Measurements from ENCODE around the gene APLF. TPM values are rescaled to one million over a fixed set of nuclear protein-coding genes. Genes with fewer than 3 reads are reported as not detected.

APLF gene
- total RNA-seq, 1 experiment from 2014 or later: 5.5 TPM

DNA sequence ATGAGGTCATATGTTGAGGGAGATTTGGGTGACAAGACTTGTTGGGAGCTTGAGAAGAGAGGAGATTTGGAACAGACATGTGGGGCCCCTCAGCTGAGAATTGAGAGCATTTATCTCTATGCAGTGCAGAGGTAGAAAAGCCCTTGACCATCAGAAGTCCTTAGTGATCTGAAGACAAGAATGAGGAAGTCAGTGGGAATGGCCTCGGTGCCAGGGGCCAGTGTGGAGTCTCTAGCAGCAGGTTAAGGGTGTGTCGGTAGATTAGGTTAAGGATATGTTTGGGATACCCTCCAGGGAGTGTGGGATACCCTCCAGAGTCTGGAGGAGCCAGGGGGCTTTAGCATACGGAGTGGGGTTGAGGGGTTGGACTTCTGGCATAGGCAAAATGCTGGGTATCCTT lies 41.9 kb upstream of the APLF start:
- Histone ChIP-seq H3K27ac (ENCODE audit: low read depth, low read length, poor library complexity, severe bottlenecking) (no peak overlapping the region), H3K4me1 (ENCODE audit: insufficient read depth, low read length, poor library complexity, severe bottlenecking) (no peaks in the 10 kb centered on the region), H3K4me3 (ENCODE audit: low read depth, low read length, poor library complexity, severe bottlenecking) (no peak overlapping the region), H3K36me3 (ENCODE audit: insufficient read depth, low read length, poor library complexity, severe bottlenecking) (no peaks in the 10 kb centered on the region), H3K9me3 (ENCODE audit: low read depth, low read length, poor library complexity, severe bottlenecking) (no peaks in the 10 kb centered on the region), H3K27me3 (replicated peaks; ENCODE audit: insufficient read depth, low read depth, low read length, poor library complexity) (no peaks in the 10 kb centered on the region)
- BruUV-seq (replicated peaks): no TSS peak
- no peak for DNase-seq (ENCODE audit: low spot score)
- intact Hi-C loops (cut with micrococcal nuclease; ENCODE audit: unreplicated experiment): no loop called here
- TF ChIP-seq EZH2 (IDR thresholded peaks at IDR 0.05; ENCODE audit: borderline replicate concordance, low read depth, low read length, poor library complexity, severe bottlenecking) (no peak), CTCF (conservative IDR thresholded peaks at IDR 0.05; ENCODE audit: low read depth, low read length) (no peak)
- POLR2A ChIA-PET (ENCODE audit: low non-redundant PET): no interaction called here
- CTCF ChIA-PET: no interaction called here

GRCh38 chr2:68426446-68426845 lies 40.9 kb upstream of the APLF start:
- no TSS peak for BruUV-seq (replicated peaks)
- ChIA-PET POLR2A (ENCODE audit: low non-redundant PET) (no interaction called here), CTCF (no interaction called here)
- intact Hi-C loops (cut with micrococcal nuclease; ENCODE audit: unreplicated experiment): no loop called here
- Histone ChIP-seq H3K27ac (ENCODE audit: low read depth, low read length, poor library complexity, severe bottlenecking) (no peak overlapping the region), H3K36me3 (ENCODE audit: insufficient read depth, low read length, poor library complexity, severe bottlenecking) (no peaks in the 10 kb centered on the region), H3K4me3 (ENCODE audit: low read depth, low read length, poor library complexity, severe bottlenecking) (no peak overlapping the region), H3K27me3 (replicated peaks; ENCODE audit: insufficient read depth, low read depth, low read length, poor library complexity) (no peaks in the 10 kb centered on the region), H3K9me3 (ENCODE audit: low read depth, low read length, poor library complexity, severe bottlenecking) (no peaks in the 10 kb centered on the region), H3K4me1 (ENCODE audit: insufficient read depth, low read length, poor library complexity, severe bottlenecking) (no peaks in the 10 kb centered on the region)
- no peak for DNase-seq (ENCODE audit: low spot score)
- TF ChIP-seq CTCF (conservative IDR thresholded peaks at IDR 0.05; ENCODE audit: low read depth, low read length): no peak
- TF ChIP-seq EZH2 (IDR thresholded peaks at IDR 0.05; ENCODE audit: borderline replicate concordance, low read depth, low read length, poor library complexity, severe bottlenecking): no peak

DNA sequence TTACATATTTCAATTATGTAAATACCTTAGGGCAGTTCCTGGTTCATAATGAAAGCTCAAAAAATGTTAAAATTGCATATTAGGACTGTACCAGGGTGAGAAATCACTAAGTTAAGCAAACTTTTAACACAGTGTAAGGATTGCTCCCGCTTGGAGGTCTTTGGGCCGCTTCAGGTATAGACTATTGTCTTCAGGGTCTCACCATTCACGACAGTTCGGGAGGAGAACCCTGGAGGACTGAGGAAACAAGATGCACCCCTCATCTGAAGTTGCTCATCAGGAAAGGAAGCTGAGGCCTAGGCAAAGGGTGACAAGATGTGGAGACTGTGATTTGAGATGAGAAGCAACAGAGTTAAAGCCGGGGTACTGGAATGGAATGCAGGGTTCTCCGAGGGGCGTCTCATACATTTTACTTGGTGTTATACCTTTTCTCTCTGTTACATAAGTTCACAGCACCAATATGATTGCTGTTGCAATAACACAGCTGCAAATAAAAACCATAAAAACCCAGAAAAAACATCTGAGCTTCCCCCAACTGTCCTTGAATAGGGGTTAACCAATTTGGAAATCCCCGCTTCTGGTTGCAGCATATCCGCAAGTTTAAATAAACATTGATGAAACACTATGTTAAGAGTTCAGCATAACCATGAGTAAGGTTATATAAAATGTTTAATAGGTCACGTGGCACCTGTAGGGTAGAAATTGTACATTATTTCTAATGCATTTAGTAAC lies 40.4 kb upstream of the APLF start:
- Histone ChIP-seq H3K4me1 (ENCODE audit: insufficient read depth, low read length, poor library complexity, severe bottlenecking) (no peaks in the 10 kb centered on the region), H3K4me3 (ENCODE audit: low read depth, low read length, poor library complexity, severe bottlenecking) (no peak overlapping the region), H3K36me3 (ENCODE audit: insufficient read depth, low read length, poor library complexity, severe bottlenecking) (no peaks in the 10 kb centered on the region), H3K27me3 (replicated peaks; ENCODE audit: insufficient read depth, low read depth, low read length, poor library complexity) (no peaks in the 10 kb centered on the region), H3K27ac (ENCODE audit: low read depth, low read length, poor library complexity, severe bottlenecking) (no peak overlapping the region), H3K9me3 (ENCODE audit: low read depth, low read length, poor library complexity, severe bottlenecking) (no peaks in the 10 kb centered on the region)
- no TSS peak for BruUV-seq (replicated peaks)
- intact Hi-C loops (cut with micrococcal nuclease; ENCODE audit: unreplicated experiment): no loop called here
- CTCF ChIA-PET: no interaction called here
- TF ChIP-seq CTCF (conservative IDR thresholded peaks at IDR 0.05; ENCODE audit: low read depth, low read length) (no peak), EZH2 (IDR thresholded peaks at IDR 0.05; ENCODE audit: borderline replicate concordance, low read depth, low read length, poor library complexity, severe bottlenecking) (no peak)
- no peak for DNase-seq (ENCODE audit: low spot score)
- POLR2A ChIA-PET (ENCODE audit: low non-redundant PET): no interaction called here
